NCI-H446 treated with DMSO at 0.1 percent for 48 hours (cell line): ENCODE data around the gene AGPAT4.
"Not testable (repeated sequence)": the region's sequence is repeated elsewhere in the genome, so short reads cannot be mapped to it uniquely, and the experiment has no call there.

Source experiments
- DNase-seq: peaks from one replicate; lab custom pipeline; 2025; lab: John Stamatoyannopoulos, UW

AGPAT4 gene

GRCh38 chr6:161138543-161139303 is 135.1 kb downstream of the AGPAT4 start:
- no peak for DNase-seq

GRCh38 chr6:161137839-161138542 is 135.9 kb downstream of the AGPAT4 start:
- no peak for DNase-seq

GRCh38 chr6:161137320-161137719 is 136.5 kb downstream of the AGPAT4 start:
- DNase-seq = no peak

- no peak for DNase-seq
Observed at GRCh38 chr6:161136655-161137054, 137.2 kb downstream of the AGPAT4 start.

GRCh38 chr6:161135695-161136591 is 137.9 kb downstream of the AGPAT4 start:
- no peak for DNase-seq

GRCh38 chr6:161134550-161135298 is 139.1 kb downstream of the AGPAT4 start:
- DNase-seq = no peak

GRCh38 chr6:161133963-161134362 is 139.9 kb downstream of the AGPAT4 start:
- DNase-seq = no peak

- DNase-seq = no peak
Observed at GRCh38 chr6:161132384-161132783, 141.5 kb downstream of the AGPAT4 start.

DNA sequence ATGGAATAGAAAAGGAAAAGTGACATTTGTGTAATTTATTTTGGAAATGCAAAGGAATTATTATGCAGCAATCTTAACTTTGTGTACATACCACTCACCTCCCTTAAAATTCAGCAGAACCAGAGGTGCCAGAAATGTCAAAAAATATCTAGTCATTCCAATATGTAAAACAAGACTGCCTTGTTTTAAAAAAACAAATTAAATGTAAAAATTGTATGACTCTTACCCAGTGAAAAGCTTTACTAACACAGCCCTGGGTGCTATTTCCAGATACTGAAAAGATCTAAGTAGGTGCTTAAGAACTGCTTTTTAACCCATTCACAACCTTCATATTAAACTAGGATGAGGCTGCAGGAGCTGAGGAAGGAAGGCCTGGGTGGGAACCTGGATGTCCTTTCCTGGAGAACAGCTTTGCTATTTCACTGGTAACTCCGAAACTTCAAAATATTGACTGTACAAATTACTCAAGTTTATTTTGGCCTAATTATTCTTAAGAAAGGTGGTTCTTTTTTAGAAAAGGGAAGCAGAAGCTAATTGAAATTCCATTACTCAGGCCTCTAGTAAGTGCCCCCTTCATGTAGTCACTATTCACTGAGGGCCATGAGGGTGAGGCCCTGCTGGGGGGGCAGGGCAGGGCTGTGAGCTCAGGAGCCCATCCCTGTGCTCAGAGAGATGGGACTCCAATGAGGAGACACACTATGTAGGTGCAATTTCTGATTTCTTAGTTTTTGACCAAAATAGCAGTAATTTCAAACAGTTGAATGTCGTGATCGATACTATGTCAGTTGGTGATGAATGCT is 142.7 kb downstream of the AGPAT4 start:
- DNase-seq = no peak

GRCh38 chr6:161130541-161130940 is 143.3 kb downstream of the AGPAT4 start:
- no peak for DNase-seq

- no peak for DNase-seq
Observed at GRCh38 chr6:161128680-161129196, 145.1 kb downstream of the AGPAT4 start.

DNA sequence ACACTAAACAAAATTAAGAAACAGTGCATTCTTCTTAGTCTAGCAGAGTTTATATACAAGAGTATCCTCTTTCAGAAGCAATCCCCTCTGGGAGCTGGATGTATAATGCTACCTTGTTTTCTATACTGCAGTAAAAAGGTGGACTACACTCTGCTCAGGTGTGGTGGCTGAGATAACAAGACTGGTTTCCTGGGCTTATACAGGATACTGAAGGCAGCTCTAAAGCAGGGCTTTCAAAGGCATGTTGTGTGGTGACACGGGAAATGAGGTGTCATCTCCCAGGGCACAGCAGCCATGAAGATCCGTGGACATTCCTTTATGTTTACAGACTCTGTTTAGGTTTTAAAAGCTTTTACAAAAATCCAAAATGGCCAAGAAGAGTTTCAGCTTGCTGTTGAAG is 145.6 kb downstream of the AGPAT4 start:
- DNase-seq = no peak

GRCh38 chr6:161127071-161127740 is 146.7 kb downstream of the AGPAT4 start:
- DNase-seq = no peak

DNA sequence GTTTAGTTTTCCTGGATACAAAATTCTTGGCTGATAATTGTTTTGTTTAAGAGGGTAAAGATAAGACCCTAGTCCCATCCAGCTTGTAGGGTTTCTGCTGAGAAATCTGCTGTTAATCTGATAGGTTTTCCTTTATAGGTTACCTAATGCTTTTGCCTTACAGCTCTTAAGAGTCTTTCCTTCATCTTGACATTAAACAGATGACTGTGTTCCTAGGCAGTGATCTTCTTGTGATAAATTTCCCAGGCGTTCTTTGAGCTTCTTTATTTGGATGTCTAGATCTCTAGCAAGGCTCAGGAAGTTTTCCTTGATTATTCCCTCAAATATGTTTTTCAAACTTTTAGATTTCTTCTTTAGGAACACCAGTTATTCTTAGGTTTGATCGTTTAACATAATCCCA is 148.3 kb downstream of the AGPAT4 start:
- DNase-seq = no peak

DNA sequence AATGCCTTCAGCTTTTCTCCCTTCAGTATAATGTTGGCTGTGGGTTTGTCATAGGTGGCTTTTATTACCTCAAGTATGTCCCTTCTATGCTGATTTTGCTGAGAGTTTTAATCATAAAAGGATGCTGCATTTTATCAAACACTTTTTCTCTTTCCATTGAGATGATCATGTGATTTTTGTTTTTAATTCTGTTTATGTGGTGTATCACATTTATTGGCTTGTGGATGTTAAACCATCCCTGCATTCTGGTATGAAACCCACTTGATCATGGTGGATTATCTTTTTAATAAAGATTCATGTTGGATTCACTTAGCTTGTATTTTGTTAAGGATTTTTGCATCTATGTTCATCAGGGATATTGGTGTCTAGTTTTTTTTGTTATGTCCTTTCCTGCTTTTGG is 150.5 kb downstream of the AGPAT4 start:
- not testable (repeated sequence) for DNase-seq

DNA sequence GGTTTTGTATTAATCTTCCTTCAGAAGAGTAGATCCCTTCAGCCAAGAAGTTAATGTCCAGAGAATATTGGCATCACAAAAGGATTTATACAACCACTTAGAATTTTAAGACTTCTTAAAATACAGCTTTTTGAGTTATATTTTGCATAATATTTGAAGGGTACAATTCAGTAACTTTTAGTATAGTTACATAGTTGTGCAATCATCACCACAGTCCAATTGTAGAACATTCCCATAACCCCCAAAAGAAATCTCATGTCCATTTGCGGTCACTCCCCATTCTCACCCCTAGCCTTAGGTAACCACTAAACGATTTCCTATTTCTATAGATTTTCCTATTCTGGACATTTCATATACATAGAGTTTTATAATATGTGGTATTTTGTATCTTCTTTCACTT is 155.9 kb downstream of the AGPAT4 start:
- DNase-seq = no peak

- DNase-seq = no peak
Observed at GRCh38 chr6:161117308-161117707, 156.6 kb downstream of the AGPAT4 start.

DNA sequence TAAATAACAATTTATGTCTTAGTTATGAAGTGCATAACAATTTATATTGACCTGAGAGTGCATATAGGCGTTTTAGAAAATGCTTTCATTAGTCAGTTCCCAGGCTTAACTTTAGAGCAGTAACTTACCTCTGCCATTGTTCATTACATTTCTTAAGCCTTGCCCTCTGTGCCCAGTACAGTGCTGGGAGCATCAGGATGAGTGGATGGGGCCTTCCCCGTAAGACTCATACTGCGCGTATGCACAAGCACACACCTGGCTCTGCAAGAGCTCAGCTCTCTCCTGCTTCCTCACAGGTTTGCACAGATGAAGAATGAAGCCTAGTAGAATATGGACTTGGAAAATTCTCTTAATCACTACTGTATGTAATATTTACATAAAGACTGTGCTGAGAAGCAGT is 157.3 kb downstream of the AGPAT4 start:
- DNase-seq = no peak

GRCh38 chr6:161115468-161115867 is 158.4 kb downstream of the AGPAT4 start:
- no peak for DNase-seq

DNA sequence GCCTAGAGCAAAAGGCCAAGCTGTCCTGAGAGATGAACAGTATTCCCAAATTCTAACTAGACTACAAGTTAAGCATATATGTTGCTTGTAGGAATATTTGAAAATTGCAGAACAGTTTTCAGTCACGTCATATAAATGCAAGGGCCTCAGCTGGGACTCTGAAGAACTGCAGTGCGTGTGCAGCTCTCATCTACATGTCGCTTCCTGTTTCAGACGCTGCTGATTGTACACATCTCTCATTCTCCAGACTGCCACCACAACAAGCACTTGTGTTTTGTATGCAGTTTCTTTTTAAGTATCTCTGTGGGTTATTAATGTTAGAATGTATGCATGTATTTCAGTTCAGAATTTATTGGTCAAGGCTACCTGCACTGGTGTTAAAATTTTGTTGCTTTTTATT is 162.6 kb downstream of the AGPAT4 start:
- DNase-seq = no peak
